Measurements from ENCODE around the gene PSMD1.
"Not testable (repeated sequence)": the region's sequence is repeated elsewhere in the genome, so short reads cannot be mapped to it uniquely, and the experiment has no call there.

DNA sequence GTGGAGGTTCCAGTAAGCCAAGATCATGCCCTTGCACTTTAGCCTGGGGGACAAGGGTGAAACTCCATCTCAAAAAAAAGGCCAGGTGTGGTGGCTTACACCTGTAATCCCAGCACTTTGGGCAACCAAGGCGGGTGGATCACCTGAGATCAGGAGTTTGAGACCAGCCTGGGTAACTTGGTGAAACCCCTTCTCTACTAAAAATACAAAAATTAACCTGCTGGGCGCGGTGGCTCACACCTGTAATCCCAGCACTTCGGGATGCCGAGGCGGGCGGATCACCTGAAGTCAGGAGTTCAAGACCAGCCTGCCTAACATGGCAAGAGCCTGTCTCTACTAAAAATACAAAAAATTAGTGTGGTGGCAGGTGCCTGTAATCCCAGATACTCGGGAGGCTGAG is 84.1 kb downstream of the PSMD1 start:
- TF ChIP-seq EZH2 (IDR thresholded peaks at IDR 0.05; ENCODE audit: insufficient read depth, poor library complexity, severe bottlenecking); EZH2phosphoT487 (IDR thresholded peaks at IDR 0.05; ENCODE audit: insufficient read depth, low read depth): not testable (repeated sequence)

Data from GM23248 (cell line).